ENCODE data around the gene PLXNB2.
"Not testable (repeated sequence)": the region's sequence is repeated elsewhere in the genome, so short reads cannot be mapped to it uniquely, and the experiment has no call there.

Gene PLXNB2

DNA sequence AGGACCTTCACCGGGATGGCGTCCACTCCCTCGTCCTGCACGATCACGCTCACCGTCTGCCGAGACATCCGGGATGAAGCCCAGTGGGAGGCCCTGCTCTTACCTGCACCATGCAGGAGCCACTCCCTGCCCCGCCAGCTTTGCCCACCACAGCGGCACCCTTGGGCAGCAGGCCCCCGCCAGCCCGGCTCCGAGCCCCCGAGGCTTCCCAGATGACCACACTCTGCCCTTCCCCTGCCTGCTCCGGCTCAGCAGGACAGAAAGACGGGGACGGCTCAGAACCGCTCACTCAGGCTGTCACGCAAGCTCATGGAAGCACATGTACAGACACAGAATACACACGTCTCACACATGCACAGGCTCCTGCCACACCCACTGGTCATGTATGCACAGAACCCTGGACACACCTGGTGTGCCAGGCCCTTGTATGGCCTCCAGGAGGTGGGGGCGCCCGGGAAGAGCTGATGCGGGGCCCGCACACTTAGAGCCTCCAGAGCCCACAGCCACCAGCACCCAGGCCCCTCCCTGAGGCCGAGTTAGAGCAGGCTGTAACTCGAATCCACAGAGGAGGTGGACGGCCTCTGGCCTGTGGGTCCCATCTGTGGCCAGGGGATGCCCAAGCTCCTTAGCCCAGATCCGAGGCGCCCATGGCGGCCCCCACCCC, 28.4 kb downstream of the PLXNB2 start:
- DNase-seq (ENCODE audit: low spot score): no peak

- DNase-seq (ENCODE audit: low spot score): no peak
Measured at GRCh38 chr22:50278461-50278860, 29.0 kb downstream of the PLXNB2 start.

DNA sequence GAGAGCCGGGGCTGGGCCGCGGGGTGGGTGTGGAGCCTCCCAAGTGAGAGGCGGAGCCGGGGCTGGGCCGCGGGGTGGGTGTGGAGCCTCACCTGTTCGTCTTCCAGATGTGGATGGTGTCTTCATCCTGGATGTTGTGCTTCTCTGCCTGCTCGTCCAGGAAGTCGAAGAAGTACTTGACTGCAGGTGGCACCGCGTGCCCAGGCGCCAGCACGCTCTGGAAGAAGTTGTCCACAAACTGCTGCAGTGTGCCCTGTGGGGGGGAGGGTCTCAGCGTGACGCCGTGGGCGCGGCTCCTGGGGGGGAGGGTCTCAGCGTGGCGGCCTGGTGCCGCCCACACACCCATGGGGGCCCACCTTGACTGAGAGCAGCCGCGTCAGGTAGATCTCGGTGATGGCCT, 29.7 kb downstream of the PLXNB2 start:
- no peak for DNase-seq (ENCODE audit: low spot score)

GRCh38 chr22:50276143-50276542, 31.3 kb downstream of the PLXNB2 start:
- peak; percentile 92 for DNase-seq (ENCODE audit: low spot score)

- no peak for DNase-seq (ENCODE audit: low spot score)
Measured at GRCh38 chr22:50275181-50276055, 32.0 kb downstream of the PLXNB2 start.

DNA sequence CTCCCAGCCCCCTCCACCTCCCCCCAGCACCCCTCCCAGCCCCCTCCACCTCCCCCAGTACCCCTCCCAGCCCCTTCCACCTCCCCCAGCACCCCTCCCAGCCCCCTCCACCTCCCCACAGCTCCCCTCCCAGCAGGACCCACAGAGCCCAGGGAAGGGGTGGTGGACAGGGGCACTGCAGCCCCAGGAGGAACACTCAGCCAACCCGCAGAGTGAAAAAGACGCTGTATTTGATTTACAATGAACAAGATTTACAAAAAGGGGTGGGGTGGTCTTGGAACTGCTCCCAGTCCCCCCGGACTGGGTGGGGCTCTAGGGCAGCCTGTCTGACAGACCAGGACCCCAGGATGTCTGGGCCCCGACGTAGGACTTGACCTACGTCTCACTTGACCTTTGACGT, 32.7 kb downstream of the PLXNB2 start:
- DNase-seq (ENCODE audit: low spot score): no peak

DNA sequence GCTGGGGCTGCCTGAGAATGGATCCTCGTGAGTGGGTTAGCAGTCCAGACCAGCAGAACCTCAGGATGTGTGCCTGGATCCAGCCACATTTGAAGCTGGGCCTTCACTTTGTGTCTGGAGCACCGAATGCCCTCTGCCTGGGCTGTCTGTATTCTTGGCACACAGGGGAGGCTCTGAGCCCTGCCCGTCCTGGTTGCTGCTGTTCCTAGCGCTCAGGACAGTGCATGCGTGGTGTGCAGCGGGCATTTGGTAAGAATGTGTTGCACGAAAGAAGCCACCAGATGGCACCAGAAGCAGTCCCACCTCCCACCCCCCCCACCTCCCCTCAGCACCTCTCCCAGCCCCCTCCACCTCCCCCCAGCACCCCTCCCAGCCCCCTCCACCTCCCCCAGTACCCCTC, 33.1 kb downstream of the PLXNB2 start:
- peak; percentile 81 for DNase-seq (ENCODE audit: low spot score)

DNA sequence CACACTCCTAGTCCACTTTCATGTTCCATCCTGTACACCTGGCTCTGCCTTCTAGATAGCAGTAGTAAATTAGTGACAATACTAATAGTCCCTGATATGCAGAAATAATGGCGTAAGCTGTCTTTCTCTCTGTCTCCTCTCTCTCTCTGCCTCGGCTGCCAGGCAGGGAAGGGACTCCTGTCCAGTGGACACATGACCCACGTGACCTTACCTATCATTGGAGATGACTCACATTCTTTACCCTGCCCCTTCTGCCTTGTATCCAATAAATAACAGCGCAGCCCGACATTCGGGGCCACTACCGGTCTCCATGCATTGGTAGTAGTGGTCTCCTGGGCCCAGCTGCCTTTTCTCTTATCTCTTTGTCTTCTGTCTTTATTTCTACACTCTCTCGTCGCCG, 33.7 kb downstream of the PLXNB2 start:
- not testable (repeated sequence) for DNase-seq (ENCODE audit: low spot score)

DNA sequence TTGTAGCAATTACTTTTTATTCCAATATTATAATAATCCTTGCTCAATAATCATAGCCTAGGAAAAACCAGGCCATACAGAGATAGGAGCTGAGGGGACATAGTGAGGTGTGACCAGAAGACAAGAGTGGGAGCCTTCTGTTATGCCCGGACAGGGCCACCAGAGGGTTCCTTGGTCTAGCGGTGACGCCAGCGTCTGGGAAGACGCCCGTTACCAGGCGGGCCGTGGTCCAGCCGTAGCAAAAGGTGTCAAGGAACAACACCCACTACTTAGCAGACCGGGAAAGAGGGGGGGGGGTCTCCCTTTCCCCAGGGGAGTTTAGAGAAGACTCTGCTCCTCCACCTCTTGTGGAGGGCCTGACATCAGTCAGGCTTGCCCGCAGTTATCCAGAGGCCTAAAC, 34.1 kb downstream of the PLXNB2 start:
- DNase-seq (ENCODE audit: low spot score): not testable (repeated sequence)

DNA sequence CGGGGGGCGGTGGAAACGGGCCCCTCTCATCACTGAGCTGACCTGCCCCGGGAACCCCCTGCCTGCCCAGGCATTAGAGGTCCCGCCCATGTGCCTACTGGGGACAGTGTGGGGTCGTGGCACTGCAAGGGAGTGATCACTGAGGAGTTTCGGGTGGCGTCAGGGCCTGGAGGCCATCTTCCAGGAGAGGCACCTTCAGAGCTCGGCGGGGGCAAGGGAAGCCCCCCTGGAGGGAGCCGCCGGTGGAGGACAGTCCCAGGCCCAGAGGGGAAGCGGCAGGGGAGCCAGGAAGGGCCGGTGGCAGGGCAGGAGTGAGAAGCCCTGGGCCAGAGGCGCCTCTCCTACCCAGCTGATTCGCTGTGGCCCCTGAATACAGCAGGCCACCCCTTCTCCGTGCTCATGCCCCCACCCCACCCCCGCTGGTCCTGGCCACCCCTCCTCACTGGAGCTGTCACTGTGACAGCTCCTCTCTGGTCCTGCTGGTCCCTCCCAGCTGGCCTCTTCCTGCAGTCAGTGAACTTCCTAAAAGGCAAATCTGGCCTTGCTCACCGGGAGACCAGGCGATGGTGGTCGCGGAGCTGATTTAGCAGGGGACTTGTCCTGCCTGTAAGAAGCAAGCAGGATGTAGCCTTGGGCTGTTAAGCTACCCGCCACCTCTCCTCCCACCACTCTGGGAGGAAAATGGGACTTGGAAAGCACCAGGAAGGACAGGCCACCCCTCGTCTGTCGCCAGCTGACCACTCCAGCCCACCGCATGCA, 35.2 kb downstream of the PLXNB2 start:
- no peak for DNase-seq (ENCODE audit: low spot score)

DNA sequence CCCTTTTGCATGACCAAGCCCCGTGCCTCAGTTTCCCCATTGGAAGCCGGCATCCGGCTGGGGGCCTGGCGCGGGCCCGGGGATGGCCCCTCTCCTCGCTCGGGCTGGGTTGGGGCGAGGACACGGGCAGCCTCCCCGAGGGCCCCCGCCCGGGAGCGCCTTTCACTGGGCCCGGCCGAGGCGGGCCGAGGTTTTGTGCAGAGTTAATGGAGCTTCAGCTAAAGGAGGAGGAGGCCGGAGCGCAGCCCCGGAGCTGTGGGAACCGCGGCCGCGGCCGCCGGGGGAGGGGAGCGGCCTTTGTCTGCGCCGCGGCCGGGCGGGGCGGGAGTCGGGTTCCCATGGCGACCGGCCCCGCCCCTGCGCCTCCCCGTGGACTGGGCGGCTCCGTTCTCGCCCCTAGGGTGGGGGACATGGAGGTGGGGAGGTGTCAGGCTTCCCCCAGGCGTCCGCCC, 35.9 kb downstream of the PLXNB2 start:
- DNase-seq (ENCODE audit: low spot score): peak; percentile 50

GRCh38 chr22:50270666-50271394, 36.6 kb downstream of the PLXNB2 start:
- DNase-seq (ENCODE audit: low spot score): peak; percentile 41

DNA sequence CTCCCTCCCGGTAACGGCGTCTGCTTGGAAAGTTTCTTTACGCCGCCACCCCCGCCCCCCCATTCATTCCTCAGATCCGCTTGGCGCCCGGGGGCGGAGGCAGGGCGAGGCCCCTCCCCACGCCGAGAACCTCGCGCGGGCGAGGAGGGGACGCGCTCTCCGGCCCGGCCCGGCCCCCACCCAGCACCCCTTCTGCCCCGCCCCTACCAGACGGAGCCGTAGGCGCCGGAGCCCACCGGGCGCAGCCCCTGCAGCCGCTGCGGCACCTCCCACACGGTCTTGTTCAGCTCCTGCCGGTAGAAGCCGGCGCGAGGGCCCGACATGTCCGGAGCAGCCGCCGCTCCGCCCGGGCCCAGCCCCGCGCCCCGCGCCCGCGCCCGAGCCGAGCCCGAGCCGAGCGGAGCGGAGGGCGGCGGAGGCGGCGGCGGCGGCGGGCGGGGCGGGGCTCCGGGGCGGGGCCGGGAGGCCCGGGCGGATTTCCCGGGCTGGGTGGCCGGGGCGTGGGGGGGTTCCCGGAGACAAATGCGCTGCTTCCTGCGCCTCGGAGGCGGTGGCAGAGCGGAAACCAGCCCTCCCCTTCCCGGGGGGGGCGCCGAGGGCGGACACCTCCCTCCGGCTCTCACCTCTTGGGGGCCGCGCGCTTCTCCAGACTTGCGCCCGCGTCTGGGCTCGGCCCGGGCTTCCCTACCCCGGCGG, 37.3 kb downstream of the PLXNB2 start, which contains the start of gene MAPK11:
TSS of gene MAPK11 (minus strand) at position 411 of the 696 bp plus-strand sequence. CDS start at position 323, 88 bp downstream.
- DNase-seq (ENCODE audit: low spot score): no peak

- no peak for DNase-seq (ENCODE audit: low spot score)
Measured at GRCh38 chr22:50269573-50269969, 37.9 kb downstream of the PLXNB2 start.

DNA sequence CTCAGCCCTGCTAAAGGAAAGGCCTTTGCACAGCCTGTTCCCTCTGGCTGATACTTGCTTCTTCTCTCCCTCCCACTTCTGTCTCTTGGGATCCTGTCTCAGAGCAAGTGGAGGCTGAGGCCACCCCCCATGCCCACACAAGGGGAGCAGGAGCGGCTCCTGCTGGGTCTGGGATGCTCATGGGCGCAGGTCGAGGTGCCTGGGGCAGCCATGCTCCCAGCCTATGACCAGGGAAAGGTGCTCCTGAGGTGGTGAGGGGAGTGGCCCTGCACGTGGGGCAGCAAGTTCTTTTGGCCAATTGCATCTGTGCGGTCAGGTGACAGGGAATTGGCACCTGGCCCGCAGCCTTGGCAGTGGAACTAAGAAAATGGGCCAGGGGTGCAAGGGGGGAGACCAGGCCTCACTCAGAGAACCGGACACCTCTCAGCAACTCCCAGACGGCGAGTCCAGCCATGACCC, 38.8 kb downstream of the PLXNB2 start:
- no peak for DNase-seq (ENCODE audit: low spot score)

GRCh38 chr22:50267591-50268390, 39.7 kb downstream of the PLXNB2 start:
- DNase-seq (ENCODE audit: low spot score): peak; percentile 51

- DNase-seq (ENCODE audit: low spot score): no peak
Measured at GRCh38 chr22:50266994-50267393, 40.5 kb downstream of the PLXNB2 start.

- DNase-seq (ENCODE audit: low spot score): no peak
Measured at GRCh38 chr22:50264946-50265669, 42.3 kb downstream of the PLXNB2 start.

DNA sequence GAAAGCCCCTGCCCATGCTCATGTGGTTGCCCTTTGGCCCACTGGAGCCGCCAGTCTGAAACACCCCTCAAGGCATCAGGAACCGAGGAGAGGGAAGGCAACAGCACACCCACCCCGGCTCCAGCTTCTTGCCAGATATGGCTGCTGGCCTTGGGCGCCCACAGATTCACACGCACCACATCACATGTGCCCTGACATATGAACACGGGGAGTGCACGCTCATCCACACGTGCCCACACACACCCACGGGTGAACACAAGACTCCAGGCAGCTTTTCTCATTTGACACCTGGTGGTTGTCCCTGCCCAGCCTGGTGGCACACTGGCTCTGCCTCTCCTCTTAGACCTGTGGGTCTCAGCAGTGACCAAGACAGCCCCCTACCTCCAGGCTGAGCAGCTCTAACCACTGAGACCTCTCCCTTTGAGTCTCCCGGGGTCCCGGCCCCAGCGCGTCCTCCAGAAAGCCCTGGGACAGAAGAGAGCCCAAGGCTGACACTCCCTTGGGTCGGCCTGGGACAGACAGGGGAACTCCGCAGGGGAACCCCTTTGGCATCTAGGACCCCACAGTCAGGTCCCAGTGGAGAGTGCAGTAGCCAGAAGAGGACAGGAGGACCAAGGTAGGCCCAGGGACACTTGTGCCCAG, 43.2 kb downstream of the PLXNB2 start:
- DNase-seq (ENCODE audit: low spot score): peak; percentile 54
